ENCODE measurements around the gene PSMG1. TPM values are rescaled to one million over a fixed set of nuclear protein-coding genes. Genes with fewer than 3 reads are reported as not detected.

PSMG1 gene
- total and polyA plus RNA-seq, 2 donors (not counting 3 experiments of a cell fraction or from before 2014, with no cell fraction given) = 43.2 to 75.9 TPM

DNA sequence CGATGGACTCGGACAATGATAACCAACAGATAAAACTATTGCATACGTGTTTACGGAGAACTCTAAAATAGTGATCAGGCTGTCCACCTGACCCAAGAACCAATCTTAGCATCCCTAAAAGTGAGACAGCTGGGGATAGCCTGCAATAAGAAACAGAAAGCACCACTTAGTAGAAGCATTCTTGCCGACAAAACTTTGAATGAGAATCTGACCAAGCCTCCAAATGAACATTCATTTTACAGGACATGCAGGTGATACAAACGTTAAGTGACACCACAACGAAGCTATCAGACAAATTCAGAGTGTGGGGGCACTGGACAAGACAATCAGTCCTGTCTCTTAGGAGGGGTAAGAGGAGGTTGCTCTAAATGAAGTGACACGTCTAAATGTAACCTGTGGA lies 1.2 kb downstream of the PSMG1 start:
- DNase-seq (ENCODE audit: low read depth, low spot score) (peak; percentile 17), FAIRE-seq (no peak)
- CTCF ChIA-PET = no interaction called here
- Histone ChIP-seq H3K9me3 (replicated peaks; ENCODE audit: control insufficient read depth, insufficient read depth, low read length) (no peaks in the 10 kb centered on the region), H3K4me3 (replicated peaks in 1 of 3; ENCODE audit: insufficient read depth in 1 of 3, low read depth in 1 of 3, low read length in 3 of 3) (peak overlapping the region; percentile 49 to 79 (median 75)), H3K36me3 (ENCODE audit: control insufficient read depth in 2 of 2, extremely low read depth in 1 of 2, insufficient read depth in 2 of 2, low read length in 2 of 2) (peaks cover 2% of the 10 kb centered on the region in 2 experiments), H3K27me3 (ENCODE audit: control insufficient read depth in 2 of 2, insufficient read depth in 2 of 2, low read length in 2 of 2) (no peaks in the 10 kb centered on the region), H3K9ac (replicated peaks; ENCODE audit: extremely low read depth, insufficient read depth, low read length) (peak overlapping the region; percentile 89), H3K9me1 (replicated peaks; ENCODE audit: control insufficient read depth, extremely low read depth, insufficient read depth, low read length) (no peaks in the 10 kb centered on the region), H4K20me1 (replicated peaks; ENCODE audit: control insufficient read depth, extremely low read depth, insufficient read depth, low read length) (no peaks in the 10 kb centered on the region), H3K4me1 (ENCODE audit: control insufficient read depth, extremely low read depth, insufficient read depth, low read length) (peaks cover 18% of the 10 kb centered on the region), H3K27ac (ENCODE audit: insufficient read depth, low read depth, low read length) (no peak overlapping the region), H3K79me2 (ENCODE audit: control insufficient read depth, insufficient read depth, low read length) (peaks cover 33% of the 10 kb centered on the region), H3K4me2 (ENCODE audit: insufficient read depth, low read length) (peak overlapping the region; percentile 94), H2AFZ (ENCODE audit: low read depth, low read length) (no peak overlapping the region)
- BruUV-seq (replicated peaks) = TSS peak; percentile 41
- POLR2A ChIA-PET = no interaction called here
- dilution Hi-C loops (cut with MboI; ENCODE audit: extremely low pct_ligation_motif_present, low sequenced_read_pairs) (no loop called here), intact Hi-C loops (cut with micrococcal nuclease) (no loop called here)
- TF ChIP-seq CTCF (IDR thresholded peaks at IDR 0.05; ENCODE audit: extremely low read depth in 1 of 2, insufficient read depth in 1 of 2, low read depth in 1 of 2, low read length in 2 of 2) = no peak
- no peak for TF ChIP-seq POLR2AphosphoS5 (IDR thresholded peaks at IDR 0.05; ENCODE audit: insufficient read depth, low read depth, low read length)
- TF ChIP-seq GATA2 (IDR thresholded peaks at IDR 0.05; ENCODE audit: insufficient read depth, insufficient read length, low read depth, low read length) = no peak
- no peak for TF ChIP-seq JUN (IDR thresholded peaks at IDR 0.05; ENCODE audit: borderline replicate concordance, insufficient read depth, insufficient read length, low read depth)
- TF ChIP-seq, protein P1, sequence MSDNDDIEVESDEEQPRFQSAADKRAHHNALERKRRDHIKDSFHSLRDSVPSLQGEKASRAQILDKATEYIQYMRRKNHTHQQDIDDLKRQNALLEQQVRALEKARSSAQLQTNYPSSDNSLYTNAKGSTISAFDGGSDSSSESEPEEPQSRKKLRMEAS (IDR thresholded peaks at IDR 0.05; ENCODE audit: insufficient read depth, insufficient read length) = no peak
- TF ChIP-seq POLR2A (IDR thresholded peaks at IDR 0.05; ENCODE audit: low read depth, low read length) = no peak
- no peak for TF ChIP-seq MYC (IDR thresholded peaks at IDR 0.05; ENCODE audit: low read depth, low read length)
- no peak for TF ChIP-seq EZH2 (IDR thresholded peaks at IDR 0.05; ENCODE audit: borderline replicate concordance, low read depth, low read length, severe bottlenecking)
- no peak for TF ChIP-seq FOS (IDR thresholded peaks at IDR 0.05; ENCODE audit: borderline replicate concordance, insufficient read depth, low read length)
